ENCODE data around the gene FA2H. TPM values are rescaled to one million over a fixed set of nuclear protein-coding genes. Genes with fewer than 3 reads are reported as not detected.
"Not testable (repeated sequence)": the region's sequence is repeated elsewhere in the genome, so short reads cannot be mapped to it uniquely, and the experiment has no call there.

FA2H gene
- total RNA-seq, 1 donor from 2014 or later = not detected

- no peak overlapping the region for H3K4me3 Mint-ChIP-seq
- H3K27me3 Mint-ChIP-seq (ENCODE audit: insufficient read depth) = peaks cover 13% of the 10 kb centered on the region
Measured at GRCh38 chr16:74766729-74767128, 7.9 kb downstream of the FA2H start.

GRCh38 chr16:74764184-74764583 is 10.4 kb downstream of the FA2H start:
- H3K9me3 Mint-ChIP-seq; H3K4me1 Mint-ChIP-seq (ENCODE audit: low read depth); DNase-seq (ENCODE audit: low spot score); H3K27ac Mint-ChIP-seq; H3K27me3 Mint-ChIP-seq (ENCODE audit: insufficient read depth); H3K36me3 Mint-ChIP-seq (ENCODE audit: low read depth); H3K4me3 Mint-ChIP-seq; intact Hi-C loops (cut with micrococcal nuclease): not testable (repeated sequence)

More at GRCh38 chr16:74766729-74767128, 7.9 kb downstream of the FA2H start:
- H3K4me1 Mint-ChIP-seq (ENCODE audit: low read depth) = no peaks in the 10 kb centered on the region
- no peak for DNase-seq (ENCODE audit: low spot score)
- intact Hi-C loops (cut with micrococcal nuclease) = no loop called here
- H3K36me3 Mint-ChIP-seq (ENCODE audit: low read depth) = no peaks in the 10 kb centered on the region
- H3K27ac Mint-ChIP-seq = no peak overlapping the region
- no peaks in the 10 kb centered on the region for H3K9me3 Mint-ChIP-seq

GRCh38 chr16:74761665-74762064 is 13.0 kb downstream of the FA2H start:
- Mint-ChIP-seq H3K27me3 (ENCODE audit: insufficient read depth) (peaks cover 2% of the 10 kb centered on the region), H3K36me3 (ENCODE audit: low read depth) (no peaks in the 10 kb centered on the region), H3K4me1 (ENCODE audit: low read depth) (no peaks in the 10 kb centered on the region), H3K27ac (no peak overlapping the region), H3K9me3 (no peaks in the 10 kb centered on the region), H3K4me3 (no peak overlapping the region)
- intact Hi-C loops (cut with micrococcal nuclease) = no loop called here
- DNase-seq (ENCODE audit: low spot score) = no peak

- no peak overlapping the region for H3K4me3 Mint-ChIP-seq
- no peaks in the 10 kb centered on the region for H3K36me3 Mint-ChIP-seq (ENCODE audit: low read depth)
- no peak for DNase-seq (ENCODE audit: low spot score)
- intact Hi-C loops (cut with micrococcal nuclease) = no loop called here
- no peaks in the 10 kb centered on the region for H3K9me3 Mint-ChIP-seq
- peaks cover 6% of the 10 kb centered on the region for H3K27me3 Mint-ChIP-seq (ENCODE audit: insufficient read depth)
- H3K4me1 Mint-ChIP-seq (ENCODE audit: low read depth) = no peaks in the 10 kb centered on the region
- H3K27ac Mint-ChIP-seq = no peak overlapping the region
Measured at GRCh38 chr16:74760007-74760767, 14.4 kb downstream of the FA2H start.

- intact Hi-C loops (cut with micrococcal nuclease) = no loop called here
- no peak overlapping the region for H3K4me3 Mint-ChIP-seq
- peaks cover 6% of the 10 kb centered on the region for H3K27me3 Mint-ChIP-seq (ENCODE audit: insufficient read depth)
- H3K4me1 Mint-ChIP-seq (ENCODE audit: low read depth) = no peaks in the 10 kb centered on the region
- DNase-seq (ENCODE audit: low spot score) = no peak
- no peaks in the 10 kb centered on the region for H3K9me3 Mint-ChIP-seq
- no peaks in the 10 kb centered on the region for H3K36me3 Mint-ChIP-seq (ENCODE audit: low read depth)
- no peak overlapping the region for H3K27ac Mint-ChIP-seq
Measured at GRCh38 chr16:74759564-74759963, 15.1 kb downstream of the FA2H start.

- intact Hi-C loops (cut with micrococcal nuclease) = no loop called here
- no peak for DNase-seq (ENCODE audit: low spot score)
- H3K27me3 Mint-ChIP-seq (ENCODE audit: insufficient read depth) = peaks cover 6% of the 10 kb centered on the region
- H3K36me3 Mint-ChIP-seq (ENCODE audit: low read depth) = no peaks in the 10 kb centered on the region
- no peak overlapping the region for H3K4me3 Mint-ChIP-seq
- H3K27ac Mint-ChIP-seq = no peak overlapping the region
- no peaks in the 10 kb centered on the region for H3K9me3 Mint-ChIP-seq
- no peaks in the 10 kb centered on the region for H3K4me1 Mint-ChIP-seq (ENCODE audit: low read depth)
Measured at GRCh38 chr16:74758801-74759200, 15.8 kb downstream of the FA2H start.

- intact Hi-C loops (cut with micrococcal nuclease) = no loop called here
- Mint-ChIP-seq H3K9me3 (no peaks in the 10 kb centered on the region), H3K36me3 (ENCODE audit: low read depth) (no peaks in the 10 kb centered on the region), H3K27me3 (ENCODE audit: insufficient read depth) (peaks cover 6% of the 10 kb centered on the region), H3K4me1 (ENCODE audit: low read depth) (no peaks in the 10 kb centered on the region), H3K4me3 (no peak overlapping the region), H3K27ac (no peak overlapping the region)
- DNase-seq (ENCODE audit: low spot score) = no peak
Measured at GRCh38 chr16:74757349-74757748, 17.3 kb downstream of the FA2H start.

GRCh38 chr16:74756203-74756602 is 18.4 kb downstream of the FA2H start:
- Mint-ChIP-seq H3K4me1 (ENCODE audit: low read depth) (no peaks in the 10 kb centered on the region), H3K36me3 (ENCODE audit: low read depth) (no peaks in the 10 kb centered on the region), H3K9me3 (no peaks in the 10 kb centered on the region), H3K4me3 (no peak overlapping the region), H3K27ac (no peak overlapping the region), H3K27me3 (ENCODE audit: insufficient read depth) (peaks cover 6% of the 10 kb centered on the region)
- no peak for DNase-seq (ENCODE audit: low spot score)
- intact Hi-C loops (cut with micrococcal nuclease) = no loop called here

- no peak overlapping the region for H3K27ac Mint-ChIP-seq
- no peak overlapping the region for H3K4me3 Mint-ChIP-seq
- no peaks in the 10 kb centered on the region for H3K36me3 Mint-ChIP-seq (ENCODE audit: low read depth)
- no peaks in the 10 kb centered on the region for H3K9me3 Mint-ChIP-seq
- DNase-seq (ENCODE audit: low spot score) = no peak
- no peaks in the 10 kb centered on the region for H3K4me1 Mint-ChIP-seq (ENCODE audit: low read depth)
- intact Hi-C loops (cut with micrococcal nuclease) = no loop called here
- peaks cover 6% of the 10 kb centered on the region for H3K27me3 Mint-ChIP-seq (ENCODE audit: insufficient read depth)
Measured at GRCh38 chr16:74753180-74753579, 21.4 kb downstream of the FA2H start.

GRCh38 chr16:74752756-74753155 is 21.9 kb downstream of the FA2H start:
- Mint-ChIP-seq H3K4me1 (ENCODE audit: low read depth) (no peaks in the 10 kb centered on the region), H3K27me3 (ENCODE audit: insufficient read depth) (peaks cover 5% of the 10 kb centered on the region), H3K9me3 (no peaks in the 10 kb centered on the region), H3K36me3 (ENCODE audit: low read depth) (no peaks in the 10 kb centered on the region), H3K4me3 (no peak overlapping the region), H3K27ac (no peak overlapping the region)
- intact Hi-C loops (cut with micrococcal nuclease) = no loop called here
- no peak for DNase-seq (ENCODE audit: low spot score)

GRCh38 chr16:74752258-74752657 is 22.4 kb downstream of the FA2H start:
- no peak overlapping the region for H3K4me3 Mint-ChIP-seq
- no peaks in the 10 kb centered on the region for H3K36me3 Mint-ChIP-seq (ENCODE audit: low read depth)
- H3K27me3 Mint-ChIP-seq (ENCODE audit: insufficient read depth) = peaks cover 10% of the 10 kb centered on the region
- H3K4me1 Mint-ChIP-seq (ENCODE audit: low read depth) = no peaks in the 10 kb centered on the region
- no peaks in the 10 kb centered on the region for H3K9me3 Mint-ChIP-seq
- DNase-seq (ENCODE audit: low spot score) = no peak
- H3K27ac Mint-ChIP-seq = no peak overlapping the region
- intact Hi-C loops (cut with micrococcal nuclease) = no loop called here

GRCh38 chr16:74751658-74752057 is 23.0 kb downstream of the FA2H start:
- H3K36me3 Mint-ChIP-seq (ENCODE audit: low read depth) = no peaks in the 10 kb centered on the region
- no peaks in the 10 kb centered on the region for H3K9me3 Mint-ChIP-seq
- intact Hi-C loops (cut with micrococcal nuclease) = no loop called here
- H3K4me1 Mint-ChIP-seq (ENCODE audit: low read depth) = no peaks in the 10 kb centered on the region
- no peak overlapping the region for H3K27ac Mint-ChIP-seq
- H3K4me3 Mint-ChIP-seq = no peak overlapping the region
- no peak for DNase-seq (ENCODE audit: low spot score)
- H3K27me3 Mint-ChIP-seq (ENCODE audit: insufficient read depth) = peaks cover 10% of the 10 kb centered on the region

GRCh38 chr16:74749291-74750055 is 25.1 kb downstream of the FA2H start:
- no peaks in the 10 kb centered on the region for H3K4me1 Mint-ChIP-seq (ENCODE audit: low read depth)
- no peaks in the 10 kb centered on the region for H3K9me3 Mint-ChIP-seq
- H3K36me3 Mint-ChIP-seq (ENCODE audit: low read depth) = no peaks in the 10 kb centered on the region
- H3K4me3 Mint-ChIP-seq = no peak overlapping the region
- intact Hi-C loops (cut with micrococcal nuclease) = no loop called here
- H3K27me3 Mint-ChIP-seq (ENCODE audit: insufficient read depth) = peaks cover 6% of the 10 kb centered on the region
- no peak for DNase-seq (ENCODE audit: low spot score)
- H3K27ac Mint-ChIP-seq = no peak overlapping the region

Measured in activated T-helper 1 cell treated with anti-CD3 and anti-CD28 coated beads, Interleukin-12 subunit alpha, Interleukin-12 subunit beta, Interleukin-2, Interleukin-4 antibody, amounts not matched to agents 30 ng/mL and 10 ng/mL and 1 ng/mL, durations not matched to agents 14 hours and 24 hours and 36 hours (primary cell).